PC-3 (cell line): ENCODE measurements around the gene ZMAT3. TPM values are rescaled to one million over a fixed set of nuclear protein-coding genes. Genes with fewer than 3 reads are reported as not detected.

Experiments
- ATAC-seq: fragments of 200-7000 bp; cut with Tn5 transposase; 2 replicates; pipeline ENCODE4 v1.9.1; 2020; ENCODE audit warnings: mild to moderate bottlenecking, moderate library complexity
- BruUV-seq: library from RNA; stranded (reverse); fragments of 400-500 nt; replicated peaks from 2 replicates; lab custom pipeline; 2021; lab: Mats Ljungman, UMichigan
- CTCF ChIA-PET: fragments of 300-600 bp; sonication (Branson Sonifier 250); formaldehyde crosslinking; loops from one replicate; lab custom pipeline; 2022; ENCODE audit warnings: antibody characterized with exemption; lab: Charles Lee
- POLR2A ChIA-PET: fragments of 300-600 bp; sonication (Branson Sonifier 250); formaldehyde crosslinking; loops from one replicate; lab custom pipeline; 2022; ENCODE audit warnings: antibody characterized with exemption; ENCODE audit not compliant: unreplicated experiment; lab: Charles Lee
- DNase-seq: peaks from one replicate; pipeline ENCODE4 v3.0.0-alpha.2; 2015
- H2AFZ ChIP-seq: fragments of 300-600 bp; sonication (generic); 2 replicates; pipeline ENCODE4 v1.6.0; 2016; ENCODE audit warnings: antibody characterized with exemption, low read length
- H3F3A ChIP-seq: fragments of 300-600 bp; sonication (generic); one replicate; pipeline ENCODE4 v1.6.0; 2017; ENCODE audit warnings: antibody characterized with exemption, low read length, control low read depth, mild to moderate bottlenecking; ENCODE audit not compliant: unreplicated experiment
- H3K27ac ChIP-seq: fragments of 300-600 bp; sonication (generic); 2 replicates; pipeline ENCODE4 v1.5.1; 2016; ENCODE audit warnings: mild to moderate bottlenecking, low read length
- H3K27me3 ChIP-seq: fragments of 300-600 bp; sonication (generic); 2 replicates; pipeline ENCODE4 v1.6.1; 2016; ENCODE audit warnings: low read length, mixed read lengths
- H3K36me3 ChIP-seq: fragments of 300-600 bp; sonication (generic); 2 replicates; pipeline ENCODE4 v1.6.1; 2016; ENCODE audit warnings: low read depth, mixed run types, low read length, mixed read lengths
- H3K4me1 ChIP-seq: fragments of 300-600 bp; sonication (generic); 2 replicates; pipeline ENCODE4 v1.5.1; 2016; ENCODE audit warnings: low read length; ENCODE audit not compliant: insufficient read depth
- H3K4me2 ChIP-seq: fragments of 300-600 bp; sonication (generic); 2 replicates; pipeline ENCODE4 v1.6.0; 2016; ENCODE audit warnings: low read length
- H3K4me3 ChIP-seq: fragments of 300-600 bp; sonication (generic); 2 replicates; pipeline ENCODE4 v1.5.1; 2016; ENCODE audit warnings: mild to moderate bottlenecking, low read length, mixed read lengths
- H3K79me2 ChIP-seq: fragments of 300-600 bp; sonication (generic); 2 replicates; pipeline ENCODE4 v1.6.1; 2017; ENCODE audit warnings: low read length, mixed read lengths
- H3K9ac ChIP-seq: fragments of 300-600 bp; sonication (generic); 2 replicates; pipeline ENCODE4 v1.6.0; 2016; ENCODE audit warnings: mild to moderate bottlenecking, low read length
- H3K9me2 ChIP-seq: fragments of 300-600 bp; sonication (generic); replicated peaks from 2 replicates; pipeline ENCODE4 v1.6.1; 2016; ENCODE audit warnings: mixed run types, low read length, mixed read lengths
- H3K9me3 ChIP-seq: fragments of 300-600 bp; sonication (generic); 2 replicates; pipeline ENCODE4 v1.6.1; 2016; ENCODE audit warnings: low read length, mixed read lengths
- H4K20me1 ChIP-seq: fragments of 300-600 bp; sonication (generic); 2 replicates; pipeline ENCODE4 v1.6.1; 2016; ENCODE audit warnings: low read length, mixed read lengths
- EZH2 ChIP-seq: fragments of 300-600 bp; sonication (generic); IDR thresholded peaks from one replicate; pipeline ENCODE4 v1.6.1; 2017; ENCODE audit warnings: antibody characterized with exemption, mild to moderate bottlenecking, low read length; ENCODE audit not compliant: unreplicated experiment
- EZH2phosphoT487 ChIP-seq: fragments of 300-600 bp; sonication (generic); IDR thresholded peaks from 2 replicates; pipeline ENCODE4 v1.6.1; 2018; ENCODE audit warnings: mild to moderate bottlenecking, antibody characterized with exemption, low read length, borderline replicate concordance
- intact Hi-C: fragments of 100-400 bp; cut with micrococcal nuclease; formaldehyde crosslinking; loops from 2 replicates; pipeline ENCODE4 v1.9.0; 2023
- total RNA-seq: library from RNA; depleted of rRNA; stranded (reverse); fragments of >200 nt; gene quantifications from 2 replicates; pipeline ENCODE4 v1.2.3, GENCODE V29; 2014
- TF ChIP-seq, protein P1 (sequence below): fragments of 300-600 bp; sonication (generic); conservative IDR thresholded peaks from 2 replicates; pipeline ENCODE4 v1.5.1; 2017; ENCODE audit warnings: antibody characterized with exemption, low read depth, mild to moderate bottlenecking, low read length

ZMAT3 gene
- total RNA-seq, 1 experiment from 2014 or later, result 2.0 TPM

DNA sequence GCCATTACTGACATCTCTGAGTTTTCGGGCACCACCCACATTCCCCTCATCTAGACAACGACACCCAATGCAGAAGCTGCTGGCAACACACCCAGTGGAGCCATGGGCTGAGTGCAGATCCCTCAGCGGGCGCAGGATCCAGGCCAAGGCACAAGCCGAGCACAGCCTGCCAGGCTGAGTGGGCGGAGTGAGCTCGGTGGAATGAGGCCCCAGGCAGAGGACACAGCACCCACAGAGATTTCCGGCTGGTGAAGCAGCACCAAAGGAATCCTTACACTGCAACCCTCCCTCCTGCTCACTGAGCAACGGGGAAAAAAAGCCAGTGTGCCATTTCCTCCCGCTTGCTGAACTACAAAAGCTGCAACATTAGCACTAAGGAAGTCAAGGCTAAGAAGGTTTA is 34.3 kb downstream of the ZMAT3 start:
- Histone ChIP-seq H3K79me2 (no peaks in the 10 kb centered on the region), H3K9ac (no peak overlapping the region), H3K27me3 (no peaks in the 10 kb centered on the region), H4K20me1 (no peaks in the 10 kb centered on the region), H3F3A (no peaks in the 10 kb centered on the region), H2AFZ (no peak overlapping the region), H3K4me1 (no peaks in the 10 kb centered on the region), H3K9me2 (no peaks in the 10 kb centered on the region), H3K4me2 (no peak overlapping the region), H3K36me3 (no peaks in the 10 kb centered on the region), H3K9me3 (no peaks in the 10 kb centered on the region), H3K4me3 (no peak overlapping the region), H3K27ac (no peak overlapping the region)
- TF ChIP-seq, protein P1, sequence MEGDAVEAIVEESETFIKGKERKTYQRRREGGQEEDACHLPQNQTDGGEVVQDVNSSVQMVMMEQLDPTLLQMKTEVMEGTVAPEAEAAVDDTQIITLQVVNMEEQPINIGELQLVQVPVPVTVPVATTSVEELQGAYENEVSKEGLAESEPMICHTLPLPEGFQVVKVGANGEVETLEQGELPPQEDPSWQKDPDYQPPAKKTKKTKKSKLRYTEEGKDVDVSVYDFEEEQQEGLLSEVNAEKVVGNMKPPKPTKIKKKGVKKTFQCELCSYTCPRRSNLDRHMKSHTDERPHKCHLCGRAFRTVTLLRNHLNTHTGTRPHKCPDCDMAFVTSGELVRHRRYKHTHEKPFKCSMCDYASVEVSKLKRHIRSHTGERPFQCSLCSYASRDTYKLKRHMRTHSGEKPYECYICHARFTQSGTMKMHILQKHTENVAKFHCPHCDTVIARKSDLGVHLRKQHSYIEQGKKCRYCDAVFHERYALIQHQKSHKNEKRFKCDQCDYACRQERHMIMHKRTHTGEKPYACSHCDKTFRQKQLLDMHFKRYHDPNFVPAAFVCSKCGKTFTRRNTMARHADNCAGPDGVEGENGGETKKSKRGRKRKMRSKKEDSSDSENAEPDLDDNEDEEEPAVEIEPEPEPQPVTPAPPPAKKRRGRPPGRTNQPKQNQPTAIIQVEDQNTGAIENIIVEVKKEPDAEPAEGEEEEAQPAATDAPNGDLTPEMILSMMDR, result no peak
- TF ChIP-seq EZH2 (no peak), EZH2phosphoT487 (no peak)
- CTCF ChIA-PET, result interaction anchor here (0.5 kb wide), 1 partner anchor 11 kb away, joined by 12 read pairs; no protein-coding TSS in a partner anchor
- POLR2A ChIA-PET, result no interaction called here
- no peak for DNase-seq
- BruUV-seq, result no TSS peak
- intact Hi-C loops, result no loop called here
- ATAC-seq, result no peak

DNA sequence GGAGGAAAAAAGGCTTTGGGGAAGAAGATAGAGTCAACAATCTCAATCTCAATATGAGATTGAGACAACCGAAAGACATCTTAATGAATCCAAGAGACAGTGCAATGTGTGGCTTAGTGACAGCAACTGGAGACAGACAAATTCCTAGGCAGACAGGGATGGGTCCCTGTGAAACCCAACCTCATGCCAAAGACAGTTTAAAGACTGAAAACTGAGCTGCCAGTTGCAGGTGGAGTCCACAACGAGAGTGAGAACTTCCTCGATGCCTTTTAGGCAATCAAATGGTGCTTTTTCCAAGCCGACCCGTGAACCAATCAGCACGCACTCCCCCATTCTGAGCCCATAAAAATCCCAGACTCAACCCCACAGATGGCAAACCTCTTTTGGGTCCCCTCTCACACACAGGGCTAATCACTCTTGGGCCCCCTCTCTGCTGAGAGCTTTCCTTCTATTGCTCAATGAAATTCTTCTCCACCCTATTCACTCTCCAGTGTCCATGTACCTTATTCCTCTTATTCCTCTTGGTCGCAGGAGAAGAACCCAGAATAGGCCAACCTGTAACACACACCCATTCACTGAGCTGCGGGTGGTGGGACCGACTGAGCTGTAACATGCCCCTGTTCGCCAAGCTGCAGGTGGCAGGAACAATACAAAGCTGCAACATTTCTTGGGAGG is 34.8 kb downstream of the ZMAT3 start:
- Histone ChIP-seq H3K9me2 (no peaks in the 10 kb centered on the region), H3K36me3 (no peaks in the 10 kb centered on the region), H3K79me2 (no peaks in the 10 kb centered on the region), H3K4me3 (no peak overlapping the region), H3K4me1 (no peaks in the 10 kb centered on the region), H3F3A (no peaks in the 10 kb centered on the region), H3K4me2 (no peak overlapping the region), H3K9me3 (no peaks in the 10 kb centered on the region), H2AFZ (no peak overlapping the region), H3K27me3 (no peaks in the 10 kb centered on the region), H4K20me1 (no peaks in the 10 kb centered on the region), H3K27ac (no peak overlapping the region), H3K9ac (no peak overlapping the region)
- ATAC-seq (no peak), DNase-seq (no peak)
- ChIA-PET POLR2A (no interaction called here), CTCF (interaction anchor here (0.5 kb wide), 1 partner anchor 11 kb away, joined by 12 read pairs; no protein-coding TSS in a partner anchor)
- intact Hi-C loops, result no loop called here
- no TSS peak for BruUV-seq
- TF ChIP-seq EZH2 (no peak), EZH2phosphoT487 (no peak)
- TF ChIP-seq, protein P1, result no peak

DNA sequence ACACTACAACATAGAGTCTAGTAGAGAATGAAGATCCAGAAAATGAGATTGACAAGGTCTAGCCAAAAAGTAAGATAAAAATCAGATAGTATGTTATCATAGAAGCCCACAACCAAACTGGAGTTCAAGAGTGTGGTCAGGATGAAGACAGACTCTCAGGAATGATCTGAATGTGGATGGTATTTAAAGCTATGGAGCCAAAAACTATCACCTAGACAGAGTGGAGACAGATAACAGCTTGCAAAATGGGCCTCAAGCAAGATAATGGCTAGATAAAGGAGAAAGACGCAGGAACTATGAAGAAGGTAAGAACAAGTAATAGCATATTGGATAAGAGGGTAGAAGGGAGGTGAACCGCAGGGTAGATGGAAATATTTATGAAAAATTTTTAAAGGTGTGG is 35.4 kb downstream of the ZMAT3 start:
- no peak overlapping the region for H2AFZ ChIP-seq
- H3K27ac ChIP-seq, result no peak overlapping the region
- H3K27me3 ChIP-seq, result no peaks in the 10 kb centered on the region
- H3K4me3 ChIP-seq, result no peak overlapping the region
- intact Hi-C loops, result no loop called here
- ATAC-seq, result no peak
- H3F3A ChIP-seq, result no peaks in the 10 kb centered on the region
- no peaks in the 10 kb centered on the region for H3K36me3 ChIP-seq
- H3K9me3 ChIP-seq, result no peaks in the 10 kb centered on the region
- H4K20me1 ChIP-seq, result no peaks in the 10 kb centered on the region
- ChIA-PET CTCF (no interaction called here), POLR2A (no interaction called here)
- H3K79me2 ChIP-seq, result no peaks in the 10 kb centered on the region
- no peaks in the 10 kb centered on the region for H3K9me2 ChIP-seq
- H3K4me1 ChIP-seq, result no peaks in the 10 kb centered on the region
- TF ChIP-seq EZH2 (no peak), EZH2phosphoT487 (no peak)
- TF ChIP-seq, protein P1, result no peak
- BruUV-seq, result no TSS peak
- no peak for DNase-seq
- no peak overlapping the region for H3K4me2 ChIP-seq
- no peak overlapping the region for H3K9ac ChIP-seq
